GM23338 (cell line): ENCODE results near the gene MRAS. TPM values are rescaled to one million over a fixed set of nuclear protein-coding genes. Genes with fewer than 3 reads are reported as not detected.

Source experiments
- ATAC-seq: fragments of 200-7000 bp; cut with Tn5 transposase; 3 replicates; pipeline ENCODE4 v1.9.1; 2020
- DNase-seq: peaks from one replicate; pipeline ENCODE4 v3.0.0-alpha.2; 2015; ENCODE audit warnings: low spot score
- H2AFZ ChIP-seq: fragments of 200-600 bp; sonication (generic); 2 replicates; pipeline ENCODE4 v1.8.0; 2016; ENCODE audit warnings: antibody characterized with exemption, mild to moderate bottlenecking, moderate library complexity
- H3F3A ChIP-seq: fragments of 200-600 bp; sonication (generic); replicated peaks from 2 replicates; pipeline ENCODE4 v1.8.0; 2017; ENCODE audit warnings: antibody characterized with exemption, mixed run types, low read depth
- H3K27ac ChIP-seq: fragments of 200-600 bp; sonication (generic); 2 replicates; pipeline ENCODE4 v1.6.1; 2016; ENCODE audit warnings: low read depth
- H3K27me3 ChIP-seq: fragments of 200-600 bp; sonication (generic); 2 replicates; pipeline ENCODE4 v1.8.0; 2016; ENCODE audit warnings: mild to moderate bottlenecking, mixed run types, moderate library complexity; ENCODE audit not compliant: insufficient read depth
- H3K36me3 ChIP-seq: fragments of 200-600 bp; sonication (generic); 2 replicates; pipeline ENCODE4 v1.8.0; 2016; ENCODE audit warnings: mild to moderate bottlenecking; ENCODE audit not compliant: insufficient read depth
- H3K4me1 ChIP-seq: fragments of 200-600 bp; sonication (generic); 2 replicates; pipeline ENCODE4 v1.8.0; 2016; ENCODE audit warnings: mild to moderate bottlenecking, moderate library complexity; ENCODE audit not compliant: insufficient read depth
- H3K4me2 ChIP-seq: fragments of 200-600 bp; sonication (generic); 2 replicates; pipeline ENCODE4 v1.7.1; 2017; ENCODE audit warnings: mixed run types
- H3K4me3 ChIP-seq: fragments of 200-600 bp; sonication (generic); 2 replicates; pipeline ENCODE4 v1.6.1; 2016; ENCODE audit warnings: mixed run types
- H3K79me2 ChIP-seq: fragments of 200-600 bp; sonication (generic); replicated peaks from 2 replicates; pipeline ENCODE4 v1.8.0; 2017; ENCODE audit warnings: mild to moderate bottlenecking; ENCODE audit not compliant: insufficient read depth
- H3K9me2 ChIP-seq: fragments of 200-600 bp; sonication (generic); 2 replicates; pipeline ENCODE4 v1.8.0; 2017; ENCODE audit not compliant: insufficient read depth
- H4K20me1 ChIP-seq: fragments of 200-600 bp; sonication (generic); replicated peaks from 2 replicates; pipeline ENCODE4 v1.8.0; 2017; ENCODE audit warnings: mild to moderate bottlenecking; ENCODE audit not compliant: insufficient read depth
- H3K27ac Mint-ChIP-seq: 2 replicates; pipeline ENCODE4 v1.8.0; 2020; ENCODE audit warnings: inconsistent platforms, mild to moderate bottlenecking, moderate library complexity, mixed read lengths
- H3K27me3 Mint-ChIP-seq: 3 replicates; pipeline ENCODE4 v1.8.0; 2022; ENCODE audit warnings: low read depth, mild to moderate bottlenecking, moderate library complexity, mixed read lengths, inconsistent platforms; ENCODE audit not compliant: insufficient read depth, poor library complexity
- H3K36me3 Mint-ChIP-seq: 3 replicates; pipeline ENCODE4 v1.8.0; 2021; ENCODE audit warnings: low read depth, mild to moderate bottlenecking, inconsistent platforms, moderate library complexity, mixed read lengths
- H3K4me1 Mint-ChIP-seq: 3 replicates; pipeline ENCODE4 v1.8.0; 2020; ENCODE audit warnings: mild to moderate bottlenecking, inconsistent platforms, mixed read lengths
- H3K4me3 Mint-ChIP-seq: 3 replicates; pipeline ENCODE4 v1.8.0; 2021; ENCODE audit warnings: moderate library complexity, mild to moderate bottlenecking, inconsistent platforms, mixed read lengths
- H3K9me3 Mint-ChIP-seq: 3 replicates; pipeline ENCODE4 v1.8.0; 2020; ENCODE audit warnings: moderate library complexity, mild to moderate bottlenecking, inconsistent platforms, mixed read lengths
- CREB1 ChIP-seq: fragments of 250-450 bp; sonication (Bioruptor Pico); IDR thresholded peaks from 2 replicates; pipeline ENCODE4 v1.5.0; 2020; ENCODE audit warnings: low read depth, mild to moderate bottlenecking, moderate library complexity
- CTCF ChIP-seq, 2 experiments: fragments of 200-600 bp in 1 of 2; sonication (generic) in 1 of 2; conservative IDR thresholded peaks; 2 replicates each; pipeline versions ENCODE4 v1.5.1 to v1.6.1; 2016 to 2017; ENCODE audit warnings: antibody characterized with exemption in 2 of 2, low read depth in 2 of 2, mild to moderate bottlenecking in 2 of 2, moderate library complexity in 1 of 2
- ETS1 ChIP-seq: IDR thresholded peaks from 2 replicates; pipeline ENCODE4 v1.6.1; 2016; ENCODE audit warnings: antibody characterized with exemption
- EZH2 ChIP-seq: fragments of 200-600 bp; sonication (generic); IDR thresholded peaks from one replicate; pipeline ENCODE4 v1.8.0; 2017; ENCODE audit warnings: antibody characterized with exemption, mild to moderate bottlenecking, low read depth; ENCODE audit not compliant: unreplicated experiment
- EZH2phosphoT487 ChIP-seq: fragments of 200-600 bp; sonication (generic); IDR thresholded peaks from one replicate; pipeline ENCODE4 v1.8.1; 2018; ENCODE audit warnings: antibody characterized with exemption; ENCODE audit not compliant: unreplicated experiment
- JUNB ChIP-seq: IDR thresholded peaks from one replicate; pipeline ENCODE4 v1.6.1; 2016; ENCODE audit warnings: antibody characterized with exemption; ENCODE audit not compliant: unreplicated experiment
- NANOG ChIP-seq: IDR thresholded peaks from 2 replicates; pipeline ENCODE4 v1.6.1; 2016; ENCODE audit warnings: antibody characterized with exemption, borderline replicate concordance
- POLR2AphosphoS5 ChIP-seq: IDR thresholded peaks from 2 replicates; pipeline ENCODE4 v1.6.1; 2016; ENCODE audit warnings: antibody characterized with exemption, low read depth
- REST ChIP-seq: IDR thresholded peaks from one replicate; pipeline ENCODE4 v1.6.1; 2018; ENCODE audit warnings: antibody characterized with exemption; ENCODE audit not compliant: unreplicated experiment
- STAT1 ChIP-seq: IDR thresholded peaks from one replicate; pipeline ENCODE4 v1.6.1; 2016; ENCODE audit warnings: antibody characterized with exemption; ENCODE audit not compliant: unreplicated experiment
- ZNF114 ChIP-seq: fragments of 250-450 bp; sonication (Bioruptor Pico); IDR thresholded peaks from 2 replicates; pipeline ENCODE4 v1.5.0; 2020; ENCODE audit warnings: mild to moderate bottlenecking, moderate library complexity
- ZNF331 ChIP-seq: fragments of 250-450 bp; sonication (Bioruptor Pico); IDR thresholded peaks from 2 replicates; pipeline ENCODE4 v1.5.0; 2020; ENCODE audit warnings: low read depth, mild to moderate bottlenecking, moderate library complexity
- ZNF462 ChIP-seq: fragments of 250-450 bp; sonication (Bioruptor Pico); IDR thresholded peaks from 2 replicates; pipeline ENCODE4 v1.5.0; 2020; ENCODE audit warnings: mild to moderate bottlenecking, moderate library complexity
- polyA plus RNA-seq: library from polyadenylated mRNA; unstranded; fragments of >200 nt; fragmentation: Nextera tagmentation; extraction: Ambion mirVana; gene quantifications from 2 replicates; pipeline ENCODE4 v1.2.1, GENCODE V29; 2016
- total RNA-seq: library from RNA; depleted of rRNA; stranded (reverse); fragments of >200 nt; shearing (Covaris generic); gene quantifications from 2 replicates; pipeline ENCODE4 v1.2.3, GENCODE V29; 2014

MRAS gene
- total and polyA plus RNA-seq, 2 experiments from 2014 or later: 9.1 to 10.2 TPM

- Mint-ChIP-seq H3K4me1 (peaks cover 12% of the 10 kb centered on the region), H3K36me3 (peaks cover 9% of the 10 kb centered on the region; the same call in 2 of the 3 replicates), H3K4me3 (no peak overlapping the region), H3K27ac (no peak overlapping the region), H3K9me3 (no peaks in the 10 kb centered on the region; the same call in 2 of the 3 replicates), H3K27me3 (peaks cover 7% of the 10 kb centered on the region)
- Histone ChIP-seq H3K4me1 (no peaks in the 10 kb centered on the region), H3F3A (no peaks in the 10 kb centered on the region), H3K4me2 (no peak overlapping the region), H3K36me3 (no peaks in the 10 kb centered on the region; the same call in 1 of the 2 replicates), H3K9me2 (0 out of 2 replicates have a peak, but pooled peaks cover 2% of the 10 kb centered on the region), H3K79me2 (no peaks in the 10 kb centered on the region), H3K27ac (no peak overlapping the region), H2AFZ (no peak overlapping the region), H4K20me1 (no peaks in the 10 kb centered on the region), H3K27me3 (no peaks in the 10 kb centered on the region), H3K4me3 (no peak overlapping the region)
- ATAC-seq (no peak), DNase-seq (no peak)
- TF ChIP-seq POLR2AphosphoS5 (no peak), EZH2phosphoT487 (no peak), REST (no peak), STAT1 (no peak), EZH2 (no peak), NANOG (no peak), CREB1 (no peak), ZNF462 (no peak), CTCF (conservative IDR thresholded peaks at IDR 0.05; ENCODE audit: low read depth in 2 of 2) (no peak), ETS1 (no peak), JUNB (no peak), ZNF114 (CRISPR knock-in tag) (no peak), ZNF331 (CRISPR knock-in tag) (no peak)
Observed at GRCh38 chr3:138373736-138374094, 25.3 kb downstream of the MRAS start.
